Upper lobe of left lung (tissue), 4 donors: ENCODE data around the gene MALSU1.

ENCODE experiments used
- CTCF ChIP-seq, 6 experiments: fragments of 450-650 bp in 4 of 6; fragments of 200-600 bp in 2 of 6; sonication (generic) in 2 of 6; IDR thresholded peaks; one replicate each; pipeline ENCODE4 v1.5.1; 2016 to 2019; ENCODE audit warnings: antibody characterized with exemption in 6 of 6
- EP300 ChIP-seq, 4 donors: sonication (generic); formaldehyde crosslinking; IDR thresholded peaks; one replicate each; pipeline ENCODE4 v1.5.1; 2017; ENCODE audit warnings: antibody characterized with exemption in 4 of 4, control low read depth in 2 of 4
- POLR2A ChIP-seq, 4 donors: fragments of 450-650 bp; IDR thresholded peaks; one replicate each; pipeline ENCODE4 v1.5.1; 2016 to 2017; ENCODE audit warnings: antibody characterized with exemption in 4 of 4, mild to moderate bottlenecking in 2 of 4

GRCh38 chr7:23338439-23338838 is 39.3 kb downstream of the MALSU1 start:
- TF ChIP-seq CTCF (IDR thresholded peaks at IDR 0.05) = no peak
- TF ChIP-seq POLR2A (IDR thresholded peaks at IDR 0.05) = no peak
- TF ChIP-seq EP300 (IDR thresholded peaks at IDR 0.05) = no peak
